Nephron (organoid): ENCODE measurements around the gene SYT14.
"Not testable (repeated sequence)": the region's sequence is repeated elsewhere in the genome, so short reads cannot be mapped to it uniquely, and the experiment has no call there.

Experiments used
- H3K27ac Mint-ChIP-seq, 3 experiments: 2 replicates each; pipeline ENCODE4 v1.8.0; 2020; ENCODE audit warnings: mixed read lengths in 3 of 3, mild to moderate bottlenecking in 2 of 3, moderate library complexity in 1 of 3
- H3K27me3 Mint-ChIP-seq: 2 replicates; pipeline ENCODE4 v1.8.0; 2021; ENCODE audit warnings: low read depth, mild to moderate bottlenecking, moderate library complexity, mixed read lengths
- H3K36me3 Mint-ChIP-seq: 2 replicates; pipeline ENCODE4 v1.8.0; 2020; ENCODE audit warnings: low read depth, mixed read lengths
- H3K4me1 Mint-ChIP-seq: 2 replicates; pipeline ENCODE4 v1.8.0; 2020; ENCODE audit warnings: mixed read lengths
- H3K4me3 Mint-ChIP-seq, 3 experiments: 2 replicates each; pipeline ENCODE4 v1.8.0; 2020; ENCODE audit warnings: mild to moderate bottlenecking in 3 of 3, mixed read lengths in 3 of 3, moderate library complexity in 2 of 3
- H3K9me3 Mint-ChIP-seq: 2 replicates; pipeline ENCODE4 v1.8.0; 2020; ENCODE audit warnings: mixed read lengths
- TF ChIP-seq, protein P1 (sequence below), 3 experiments: fragments of 200-600 bp; sonication (generic); IDR thresholded peaks; one replicate each; pipeline ENCODE4 v1.5.0; 2021; ENCODE audit warnings: antibody characterized with exemption in 3 of 3; ENCODE audit not compliant: unreplicated experiment in 3 of 3

Gene SYT14

DNA sequence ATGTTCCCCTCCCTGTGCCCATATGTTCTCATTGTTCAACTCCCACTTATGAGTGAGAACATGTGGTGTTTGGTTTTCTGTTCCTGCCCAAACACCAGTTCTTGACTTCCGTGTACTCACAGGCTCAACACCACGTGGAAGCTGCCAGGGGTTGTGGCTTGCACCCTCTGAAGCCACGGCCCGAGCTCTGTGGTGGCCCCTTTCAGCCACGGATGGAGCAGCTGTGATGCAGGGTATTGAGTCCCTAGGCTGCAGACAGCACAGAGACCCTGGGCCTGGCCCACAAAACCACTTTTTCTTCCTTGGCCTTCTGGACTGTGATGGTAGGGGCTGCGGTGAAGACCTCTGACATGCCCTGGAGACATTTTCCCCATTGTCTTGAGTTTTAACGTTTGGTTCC, 111.6 kb downstream of the SYT14 start:
- no peaks in the 10 kb centered on the region for H3K9me3 Mint-ChIP-seq
- no peak overlapping the region for H3K4me3 Mint-ChIP-seq
- H3K27me3 Mint-ChIP-seq = no peaks in the 10 kb centered on the region
- TF ChIP-seq, protein P1, sequence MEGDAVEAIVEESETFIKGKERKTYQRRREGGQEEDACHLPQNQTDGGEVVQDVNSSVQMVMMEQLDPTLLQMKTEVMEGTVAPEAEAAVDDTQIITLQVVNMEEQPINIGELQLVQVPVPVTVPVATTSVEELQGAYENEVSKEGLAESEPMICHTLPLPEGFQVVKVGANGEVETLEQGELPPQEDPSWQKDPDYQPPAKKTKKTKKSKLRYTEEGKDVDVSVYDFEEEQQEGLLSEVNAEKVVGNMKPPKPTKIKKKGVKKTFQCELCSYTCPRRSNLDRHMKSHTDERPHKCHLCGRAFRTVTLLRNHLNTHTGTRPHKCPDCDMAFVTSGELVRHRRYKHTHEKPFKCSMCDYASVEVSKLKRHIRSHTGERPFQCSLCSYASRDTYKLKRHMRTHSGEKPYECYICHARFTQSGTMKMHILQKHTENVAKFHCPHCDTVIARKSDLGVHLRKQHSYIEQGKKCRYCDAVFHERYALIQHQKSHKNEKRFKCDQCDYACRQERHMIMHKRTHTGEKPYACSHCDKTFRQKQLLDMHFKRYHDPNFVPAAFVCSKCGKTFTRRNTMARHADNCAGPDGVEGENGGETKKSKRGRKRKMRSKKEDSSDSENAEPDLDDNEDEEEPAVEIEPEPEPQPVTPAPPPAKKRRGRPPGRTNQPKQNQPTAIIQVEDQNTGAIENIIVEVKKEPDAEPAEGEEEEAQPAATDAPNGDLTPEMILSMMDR (IDR thresholded peaks at IDR 0.05; ENCODE audit: unreplicated experiment in 3 of 3) = no peak
- no peaks in the 10 kb centered on the region for H3K4me1 Mint-ChIP-seq
- no peak overlapping the region for H3K27ac Mint-ChIP-seq
- no peaks in the 10 kb centered on the region for H3K36me3 Mint-ChIP-seq

GRCh38 chr1:210050491-210050890, 112.5 kb downstream of the SYT14 start:
- H3K4me3 Mint-ChIP-seq, H3K27ac Mint-ChIP-seq, H3K27me3 Mint-ChIP-seq, H3K4me1 Mint-ChIP-seq, H3K36me3 Mint-ChIP-seq, H3K9me3 Mint-ChIP-seq: not testable (repeated sequence)

DNA sequence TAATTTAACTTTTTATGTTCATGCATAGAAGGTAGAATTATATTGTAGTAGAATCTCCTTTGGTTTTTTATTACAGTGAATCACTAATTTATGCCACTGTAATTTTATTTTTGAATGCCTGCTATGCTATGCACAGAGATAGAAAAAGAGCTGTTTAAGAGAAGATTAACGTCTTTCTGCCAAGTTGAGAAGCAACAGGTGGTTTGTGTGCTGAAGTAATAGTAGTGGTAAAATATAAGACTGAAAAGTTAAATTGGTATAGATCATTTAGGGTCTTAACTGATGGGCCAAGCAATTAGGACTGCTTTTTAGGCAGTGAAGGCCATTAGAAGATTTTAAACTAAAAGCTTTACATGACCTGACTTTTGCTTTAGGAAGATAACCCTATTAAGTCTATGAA, 115.1 kb downstream of the SYT14 start:
- H3K36me3 Mint-ChIP-seq = no peaks in the 10 kb centered on the region
- H3K9me3 Mint-ChIP-seq = no peaks in the 10 kb centered on the region
- H3K27me3 Mint-ChIP-seq = no peaks in the 10 kb centered on the region
- no peak overlapping the region for H3K4me3 Mint-ChIP-seq
- TF ChIP-seq, protein P1 (IDR thresholded peaks at IDR 0.05; ENCODE audit: unreplicated experiment in 3 of 3) = no peak
- H3K4me1 Mint-ChIP-seq = no peaks in the 10 kb centered on the region
- no peak overlapping the region for H3K27ac Mint-ChIP-seq

DNA sequence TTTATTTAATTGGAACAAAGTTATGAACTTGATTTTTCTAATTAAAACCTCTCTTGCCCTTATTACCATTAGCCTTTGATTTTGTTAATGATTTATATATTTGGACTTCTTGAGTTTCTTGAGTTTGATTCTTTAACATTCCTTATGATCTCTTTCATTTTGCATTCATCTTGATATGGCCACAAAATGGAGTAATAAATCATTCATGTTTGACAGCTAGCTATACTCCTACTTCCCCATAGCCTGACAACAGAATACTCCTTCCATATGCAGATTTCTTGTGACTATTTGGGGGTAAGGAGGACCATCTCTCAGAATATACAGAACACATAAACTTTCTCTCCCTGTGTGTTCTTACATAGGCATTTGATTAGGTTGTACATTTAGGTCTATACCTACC, 119.6 kb downstream of the SYT14 start:
- Mint-ChIP-seq H3K27ac (no peak overlapping the region), H3K9me3 (no peaks in the 10 kb centered on the region), H3K27me3 (no peaks in the 10 kb centered on the region), H3K4me3 (no peak overlapping the region), H3K36me3 (no peaks in the 10 kb centered on the region), H3K4me1 (no peaks in the 10 kb centered on the region)
- TF ChIP-seq, protein P1 (IDR thresholded peaks at IDR 0.05; ENCODE audit: unreplicated experiment in 3 of 3) = no peak

- TF ChIP-seq, protein P1 (IDR thresholded peaks at IDR 0.05; ENCODE audit: unreplicated experiment in 3 of 3) = no peak
- Mint-ChIP-seq H3K9me3 (no peaks in the 10 kb centered on the region), H3K27me3 (no peaks in the 10 kb centered on the region), H3K27ac (no peak overlapping the region), H3K36me3 (no peaks in the 10 kb centered on the region), H3K4me1 (no peaks in the 10 kb centered on the region), H3K4me3 (no peak overlapping the region)
Observed at GRCh38 chr1:210061992-210062391, 124.0 kb downstream of the SYT14 start.

GRCh38 chr1:210070531-210070930, 132.5 kb downstream of the SYT14 start:
- Mint-ChIP-seq H3K36me3 (no peaks in the 10 kb centered on the region), H3K9me3 (no peaks in the 10 kb centered on the region), H3K27ac (no peak overlapping the region), H3K4me1 (peaks cover 6% of the 10 kb centered on the region), H3K4me3 (no peak overlapping the region), H3K27me3 (no peaks in the 10 kb centered on the region)
- TF ChIP-seq, protein P1 (IDR thresholded peaks at IDR 0.05; ENCODE audit: unreplicated experiment in 3 of 3) = no peak
